ENCODE measurements around the gene ZNF830.
A peak's percentile ranks its signal among the peaks of the same experiment; 100 is the strongest.
"Not testable (repeated sequence)": the region's sequence is repeated elsewhere in the genome, so short reads cannot be mapped to it uniquely, and the experiment has no call there.

The ZNF830 gene, protein sequence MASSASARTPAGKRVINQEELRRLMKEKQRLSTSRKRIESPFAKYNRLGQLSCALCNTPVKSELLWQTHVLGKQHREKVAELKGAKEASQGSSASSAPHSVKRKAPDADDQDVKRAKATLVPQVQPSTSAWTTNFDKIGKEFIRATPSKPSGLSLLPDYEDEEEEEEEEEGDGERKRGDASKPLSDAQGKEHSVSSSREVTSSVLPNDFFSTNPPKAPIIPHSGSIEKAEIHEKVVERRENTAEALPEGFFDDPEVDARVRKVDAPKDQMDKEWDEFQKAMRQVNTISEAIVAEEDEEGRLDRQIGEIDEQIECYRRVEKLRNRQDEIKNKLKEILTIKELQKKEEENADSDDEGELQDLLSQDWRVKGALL

GRCh38 chr17:34961093-34961911 is at the start of gene ZNF830, which contains the start of gene CCT6B:
Gene ZNF830, plus strand, starts transcription at chr17:34961540. Its CDS starts 27 bp downstream, at chr17:34961567.
Gene CCT6B, minus strand, starts transcription at chr17:34961460. Its CDS starts 67 bp downstream, at chr17:34961393.
- DNase-seq: peak; percentile 62

- no peak for DNase-seq
Observed at GRCh38 chr17:34913001-34913400, 48.3 kb upstream of the ZNF830 start.

- no peak for DNase-seq
Observed at GRCh38 chr17:34916120-34916519, 45.2 kb upstream of the ZNF830 start.

DNA sequence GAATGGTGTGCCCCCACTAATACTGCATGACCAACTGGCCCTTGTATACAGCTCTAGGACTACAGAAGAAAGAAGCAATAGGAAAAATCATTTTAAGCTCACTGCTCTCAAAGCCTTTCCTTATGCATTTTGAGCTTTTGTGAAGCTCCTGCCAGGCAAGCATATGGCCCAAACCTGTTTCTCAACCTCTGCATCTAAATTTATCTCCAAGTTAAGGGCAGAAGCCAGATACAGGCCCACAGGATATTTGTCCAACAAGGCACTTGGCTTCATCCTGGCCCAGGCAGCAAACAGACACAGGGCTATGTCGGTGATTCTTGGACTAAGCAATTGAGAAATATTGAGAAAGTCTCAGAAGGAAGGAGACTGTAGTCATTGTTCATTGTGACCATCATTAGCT is 44.0 kb upstream of the ZNF830 start:
- no peak for DNase-seq

- no peak for DNase-seq
Observed at GRCh38 chr17:34920676-34921075, 40.7 kb upstream of the ZNF830 start.

GRCh38 chr17:34926661-34927060 is 34.7 kb upstream of the ZNF830 start:
- no peak for DNase-seq

- no peak for DNase-seq
Observed at GRCh38 chr17:34930283-34930682, 31.1 kb upstream of the ZNF830 start.

DNA sequence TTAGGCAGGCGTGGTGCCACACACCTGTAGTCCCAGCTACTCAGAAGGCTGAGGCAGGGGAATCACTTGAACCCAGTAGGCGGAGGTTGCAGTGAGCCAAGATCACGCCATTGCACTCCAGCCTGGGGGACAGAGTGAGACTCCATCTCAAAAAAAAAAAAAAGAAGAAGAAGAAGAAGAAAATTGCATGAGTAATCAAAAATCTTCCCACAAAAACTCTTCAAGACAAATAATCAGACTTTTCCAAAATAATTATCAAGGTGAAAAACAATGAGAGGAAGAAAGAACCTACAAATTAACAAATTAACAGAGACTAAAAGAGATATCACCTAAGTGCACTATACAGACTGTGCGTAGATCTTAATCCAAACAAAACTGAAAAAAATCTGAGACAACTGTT is 10.6 kb upstream of the ZNF830 start:
- not testable (repeated sequence) for DNase-seq

GRCh38 chr17:34958438-34958837 is 2.9 kb upstream of the ZNF830 start:
- DNase-seq: no peak

DNA sequence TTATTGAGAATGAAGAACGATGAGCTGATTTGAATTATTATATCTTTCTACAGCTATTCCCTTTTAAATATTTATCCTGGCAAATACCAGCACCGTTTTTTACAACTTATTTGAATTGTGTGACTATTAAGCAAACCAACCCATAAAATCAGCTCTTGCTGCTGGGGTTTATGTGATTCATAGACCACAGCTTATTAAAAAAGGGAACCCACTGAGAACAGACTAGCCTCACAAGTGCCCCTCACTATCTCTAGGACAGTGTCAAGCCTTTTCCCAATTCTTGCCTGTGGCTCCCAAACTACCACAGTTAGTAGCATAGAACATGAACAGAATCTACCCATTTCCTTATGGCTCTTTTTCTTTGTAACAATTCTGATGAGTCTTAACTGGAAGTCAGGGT is 12.8 kb downstream of the ZNF830 start:
- DNase-seq: no peak

- no peak for DNase-seq
Observed at GRCh38 chr17:34974794-34975785, 13.8 kb downstream of the ZNF830 start.

- no peak for DNase-seq
Observed at GRCh38 chr17:34979153-34979552, 17.8 kb downstream of the ZNF830 start.

GRCh38 chr17:34979650-34980352 is 18.5 kb downstream of the ZNF830 start:
- peak; percentile 22 for DNase-seq

GRCh38 chr17:34980353-34980680 is 19.0 kb downstream of the ZNF830 start, which contains the start of gene LIG3:
Gene LIG3, plus strand, starts transcription at chr17:34980512. Its CDS starts 2,494 bp downstream, at chr17:34983006.
- peak; percentile 84 for DNase-seq

- DNase-seq: peak; percentile 57
Observed at GRCh38 chr17:34980681-34981537, 19.6 kb downstream of the ZNF830 start.

- peak; percentile 45 for DNase-seq
Observed at GRCh38 chr17:34981538-34982241, 20.4 kb downstream of the ZNF830 start.

- no peak for DNase-seq
Observed at GRCh38 chr17:34987232-34987631, 25.9 kb downstream of the ZNF830 start.

GRCh38 chr17:34988644-34989043 is 27.3 kb downstream of the ZNF830 start:
- no peak for DNase-seq

DNA sequence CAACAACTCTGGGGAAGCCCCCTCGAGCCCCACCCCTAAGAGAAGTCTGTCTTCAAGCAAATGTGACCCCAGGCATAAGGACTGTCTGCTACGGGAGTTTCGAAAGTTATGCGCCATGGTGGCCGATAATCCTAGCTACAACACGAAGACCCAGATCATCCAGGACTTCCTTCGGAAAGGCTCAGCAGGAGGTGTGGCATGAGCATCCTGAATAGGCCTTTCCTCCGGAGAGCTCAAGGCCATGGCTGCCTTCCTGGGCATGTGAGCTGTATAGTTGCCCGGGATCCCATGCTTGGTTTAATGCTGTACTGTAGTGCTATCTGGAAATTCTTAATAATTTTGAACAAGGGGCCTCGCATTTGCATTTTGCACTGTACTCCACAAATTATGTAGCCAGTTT is 28.1 kb downstream of the ZNF830 start:
- DNase-seq: no peak

DNA sequence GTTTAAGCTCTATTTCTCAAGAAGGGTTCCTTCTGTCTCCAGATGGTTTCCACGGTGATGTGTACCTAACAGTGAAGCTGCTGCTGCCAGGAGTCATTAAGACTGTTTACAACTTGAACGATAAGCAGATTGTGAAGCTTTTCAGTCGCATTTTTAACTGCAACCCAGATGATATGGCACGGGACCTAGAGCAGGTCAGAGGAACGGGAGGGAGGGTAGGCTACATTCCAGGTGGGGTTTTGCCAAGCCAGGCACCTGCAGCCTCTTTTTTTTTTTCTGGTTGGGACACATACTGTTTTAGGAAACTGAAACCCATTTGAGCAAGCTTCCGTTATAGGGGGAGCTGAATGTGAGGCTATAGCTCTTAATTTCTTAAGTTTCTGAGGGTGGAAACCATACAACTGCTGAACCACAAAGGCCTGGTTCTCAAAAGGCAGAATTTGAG is 29.6 kb downstream of the ZNF830 start:
- no peak for DNase-seq
